GM18511 (cell line): ENCODE data around the gene LEUTX.
"Not testable (repeated sequence)": the region's sequence is repeated elsewhere in the genome, so short reads cannot be mapped to it uniquely, and the experiment has no call there.

Experiments
- ATAC-seq: cut with Tn5 transposase; IDR thresholded peaks from one replicate; pipeline ENCODE4 v1.9.1; 2021; ENCODE audit warnings: mild to moderate bottlenecking, moderate library complexity; ENCODE audit not compliant: unreplicated experiment

LEUTX gene

DNA sequence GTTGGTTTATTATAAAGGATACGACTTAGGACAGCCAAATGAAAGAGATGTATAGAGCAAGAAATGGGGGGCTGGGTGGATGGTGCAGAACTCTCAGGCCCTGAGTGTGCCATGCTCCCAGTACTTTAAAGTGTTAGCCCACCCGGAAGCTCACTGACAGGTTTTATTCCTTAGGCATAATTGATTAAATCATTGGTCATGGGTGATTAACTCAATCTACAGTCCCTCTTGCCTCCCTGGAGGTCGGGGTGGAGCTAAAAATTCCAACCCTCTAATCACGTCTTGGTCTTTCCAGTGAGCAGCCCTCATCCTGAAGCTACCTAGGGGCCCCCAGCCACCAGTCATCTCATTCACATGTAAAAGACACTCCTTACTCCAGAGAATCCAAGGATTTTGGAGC lies 9.9 kb upstream of the LEUTX start:
- no peak for ATAC-seq

GRCh38 chr19:39780894-39781293 lies 2.2 kb downstream of the LEUTX start:
- ATAC-seq, result no peak

GRCh38 chr19:39788244-39788643 lies 9.6 kb downstream of the LEUTX start:
- ATAC-seq, result no peak

DNA sequence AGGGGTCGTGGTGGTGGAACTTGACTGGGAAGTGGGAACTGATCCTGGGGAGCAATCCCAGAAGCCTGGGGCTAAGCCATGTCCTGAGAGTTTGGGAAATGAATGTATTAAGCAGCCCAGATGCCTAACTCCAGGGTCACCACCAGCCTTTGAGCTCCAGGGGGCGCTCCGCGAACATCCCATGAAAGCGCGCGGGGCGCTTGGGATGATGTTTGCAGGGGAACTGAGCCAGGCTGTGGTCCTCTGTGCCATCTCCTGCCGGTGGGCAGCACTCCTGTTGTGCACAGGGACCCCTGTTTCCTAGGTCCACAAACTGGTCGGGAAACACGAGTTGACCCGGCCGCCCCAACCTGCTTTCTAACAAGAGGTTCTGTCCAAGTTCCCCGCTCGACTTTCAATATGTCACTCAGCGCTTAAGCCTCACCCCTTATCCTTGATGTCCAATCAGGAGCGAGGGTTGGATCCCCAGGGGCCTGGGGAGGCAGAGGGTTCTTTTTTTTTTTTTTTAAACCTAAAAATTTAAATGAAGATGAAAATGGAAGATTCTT lies 14.4 kb downstream of the LEUTX start:
- peak; percentile 75 for ATAC-seq

DNA sequence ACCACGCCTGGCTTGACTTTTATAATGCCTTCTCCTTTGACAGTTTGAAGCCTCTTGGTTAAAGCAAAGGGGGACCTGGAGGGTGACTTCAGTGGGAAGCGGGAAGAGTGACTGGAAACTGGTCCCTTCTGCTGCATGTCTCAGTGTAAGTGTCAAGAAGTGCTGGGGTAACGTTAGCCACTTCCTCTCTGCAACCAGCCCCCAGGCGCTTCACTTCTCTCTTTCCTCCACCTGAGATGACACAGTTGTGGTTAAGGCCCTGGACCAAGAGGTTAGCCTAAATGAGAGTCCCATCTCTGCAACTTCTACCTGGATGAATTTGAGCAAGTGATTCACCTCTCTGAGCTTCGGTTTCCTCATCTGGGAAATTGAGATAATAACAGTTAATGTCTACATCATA lies 16.3 kb downstream of the LEUTX start:
- ATAC-seq, result no peak

GRCh38 chr19:39796000-39796498 lies 17.4 kb downstream of the LEUTX start:
- no peak for ATAC-seq

DNA sequence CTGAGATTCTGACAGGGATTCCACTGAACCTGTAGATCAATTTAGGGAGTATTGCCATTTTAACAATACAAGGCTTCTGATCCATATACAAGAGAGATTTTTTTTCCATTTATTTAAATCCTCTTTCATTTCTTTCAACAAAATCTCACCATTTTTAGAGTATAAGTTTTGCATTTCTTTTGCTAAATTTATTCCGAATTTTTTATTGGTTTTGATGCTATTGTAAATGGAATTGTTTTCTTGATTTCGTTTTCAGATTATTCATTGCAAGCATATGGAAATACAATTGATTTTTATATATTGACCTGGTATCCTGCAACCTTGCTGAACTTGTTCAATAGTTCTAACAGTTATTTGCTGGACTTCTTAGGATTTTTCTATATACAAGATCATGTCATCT lies 18.4 kb downstream of the LEUTX start:
- ATAC-seq, result no peak

DNA sequence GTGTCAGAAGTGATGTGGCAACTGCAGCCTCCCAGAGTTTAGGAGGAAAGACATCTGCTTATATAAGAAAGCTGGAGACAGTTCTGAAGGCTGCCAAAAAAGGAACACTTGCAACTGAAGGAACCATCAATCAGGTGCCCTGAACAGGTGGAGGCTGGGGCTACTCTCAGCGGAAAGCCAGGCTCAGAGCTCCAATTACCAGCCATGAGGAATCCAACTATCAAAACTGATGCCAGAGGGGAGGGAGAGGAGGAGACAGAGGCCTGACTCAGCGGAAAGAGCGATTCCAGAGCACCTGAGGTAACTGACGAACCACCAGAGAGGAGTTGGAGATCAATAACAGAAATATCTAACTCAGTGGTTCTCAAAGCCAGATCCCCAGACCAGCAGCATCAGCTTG lies 24.3 kb downstream of the LEUTX start:
- ATAC-seq, result no peak

- no peak for ATAC-seq
Measured at GRCh38 chr19:39805104-39805503, 26.4 kb downstream of the LEUTX start.

DNA sequence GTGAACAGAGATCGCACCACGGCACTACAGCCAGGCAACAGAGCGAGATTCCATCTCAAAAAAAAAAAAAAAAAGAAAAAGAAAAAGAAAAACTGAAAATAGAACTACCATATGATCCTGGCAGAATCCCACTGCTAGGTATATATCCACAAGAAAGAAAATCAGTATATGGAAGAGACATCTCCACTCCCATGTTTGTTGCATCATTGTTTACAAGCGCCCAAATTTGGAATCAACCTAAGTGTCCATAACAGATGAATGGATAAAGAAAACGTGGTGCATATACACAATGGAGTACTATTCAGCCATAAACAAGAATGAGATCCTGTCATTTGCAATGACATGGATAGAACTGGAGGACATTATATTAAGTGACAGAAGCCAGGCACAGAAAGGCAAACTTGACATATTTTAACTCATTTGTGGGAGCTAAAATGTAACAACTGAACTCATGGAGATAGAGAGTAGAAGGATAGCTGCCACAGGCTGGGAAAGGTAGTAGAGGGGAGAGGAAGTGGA lies 29.3 kb downstream of the LEUTX start:
- ATAC-seq, result no peak

DNA sequence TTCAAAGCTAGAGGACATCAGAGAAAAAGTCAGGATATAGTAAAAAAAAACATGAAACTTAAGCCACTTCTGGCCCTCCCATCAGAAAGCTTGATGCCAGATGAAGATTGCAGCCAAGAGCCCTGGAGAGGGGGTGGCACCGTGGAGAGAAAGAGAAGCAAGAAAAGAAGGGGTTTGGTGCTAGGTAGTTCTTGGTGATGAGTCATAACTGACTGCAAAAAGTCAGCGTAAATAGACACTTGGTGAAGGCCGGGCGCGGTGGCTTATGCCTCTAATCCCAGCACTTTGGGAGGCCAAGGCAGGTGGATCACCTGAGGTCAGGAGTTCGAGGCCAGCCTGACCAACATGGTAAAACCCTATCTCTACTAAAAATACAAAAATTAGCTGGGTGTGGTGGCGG lies 30.0 kb downstream of the LEUTX start:
- ATAC-seq, result not testable (repeated sequence)

GRCh38 chr19:39809368-39809767 lies 30.7 kb downstream of the LEUTX start:
- ATAC-seq, result no peak

DNA sequence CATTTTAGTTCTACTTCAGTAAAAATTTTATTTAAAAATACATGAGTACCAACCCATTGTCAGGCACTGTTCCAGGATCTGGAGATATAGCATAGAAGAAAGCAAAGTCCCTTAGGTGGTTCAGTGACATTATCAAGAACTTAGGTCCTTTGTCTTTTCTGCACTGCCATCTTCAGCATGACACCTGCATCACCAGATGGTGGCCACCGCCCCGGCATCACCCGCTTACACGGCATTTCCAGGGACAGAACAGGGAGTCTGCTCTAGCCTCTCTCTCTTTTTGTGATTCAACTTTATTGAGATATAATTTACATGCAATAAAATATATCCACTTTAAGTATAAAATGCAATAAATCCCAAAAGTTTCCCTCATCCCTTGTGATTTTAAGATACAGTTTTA lies 31.8 kb downstream of the LEUTX start:
- ATAC-seq, result no peak

- no peak for ATAC-seq
Measured at GRCh38 chr19:39811064-39811463, 32.4 kb downstream of the LEUTX start.

GRCh38 chr19:39813264-39813993 lies 34.8 kb downstream of the LEUTX start:
- ATAC-seq, result no peak

DNA sequence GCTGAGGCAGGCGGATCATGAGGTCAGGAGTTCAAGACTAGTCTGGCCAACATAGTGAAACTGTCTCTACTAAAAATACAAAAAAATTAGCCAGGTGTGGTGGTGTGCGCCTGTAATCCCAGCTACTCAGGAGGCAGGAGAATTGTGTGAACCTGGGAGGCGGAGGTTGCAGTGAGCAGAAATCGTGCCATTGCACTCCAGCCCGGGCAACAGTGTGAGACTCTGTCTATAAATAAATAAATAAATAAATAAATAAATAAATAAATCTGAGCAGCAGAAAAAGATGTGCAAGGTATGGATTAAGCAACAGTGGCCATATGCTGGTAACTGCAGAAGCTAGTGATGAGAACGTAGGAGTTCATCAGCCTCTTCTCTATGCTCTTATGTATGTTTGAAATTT lies 35.5 kb downstream of the LEUTX start:
- ATAC-seq, result not testable (repeated sequence)

GRCh38 chr19:39814595-39814994 lies 35.9 kb downstream of the LEUTX start:
- ATAC-seq, result no peak

- no peak for ATAC-seq
Measured at GRCh38 chr19:39816287-39817048, 37.8 kb downstream of the LEUTX start.

DNA sequence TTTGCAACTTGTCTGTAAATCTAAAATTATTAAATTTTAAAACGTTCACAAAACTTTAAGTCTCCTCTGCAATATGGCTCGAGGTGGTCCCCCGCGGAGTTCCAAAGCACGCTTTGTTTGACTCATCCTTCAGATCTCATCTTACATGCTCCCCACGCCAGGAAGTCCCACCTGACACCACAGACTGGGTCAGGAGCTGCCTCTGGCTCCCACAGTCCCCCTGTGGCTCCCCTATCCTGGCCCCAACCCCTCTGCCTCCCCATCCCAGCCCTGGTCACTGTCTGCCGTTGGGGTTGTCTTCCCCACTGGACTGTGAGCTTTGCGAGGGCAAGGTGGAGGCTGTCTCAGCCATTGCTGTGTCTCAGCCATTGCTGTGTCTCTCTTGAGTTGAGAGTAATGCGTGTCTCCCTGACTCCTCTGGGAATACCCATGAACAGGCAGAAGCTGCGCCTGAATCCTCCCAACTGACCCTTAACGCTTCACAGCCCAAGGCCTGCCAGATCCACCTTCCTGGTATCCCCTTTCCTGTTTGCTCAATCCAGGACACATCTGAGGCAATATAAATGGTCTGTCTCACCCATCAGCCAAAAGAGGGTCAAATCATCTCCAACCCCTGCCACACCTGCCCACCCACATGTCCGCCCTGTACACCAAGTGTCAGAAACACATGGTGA lies 39.4 kb downstream of the LEUTX start:
- no peak for ATAC-seq

DNA sequence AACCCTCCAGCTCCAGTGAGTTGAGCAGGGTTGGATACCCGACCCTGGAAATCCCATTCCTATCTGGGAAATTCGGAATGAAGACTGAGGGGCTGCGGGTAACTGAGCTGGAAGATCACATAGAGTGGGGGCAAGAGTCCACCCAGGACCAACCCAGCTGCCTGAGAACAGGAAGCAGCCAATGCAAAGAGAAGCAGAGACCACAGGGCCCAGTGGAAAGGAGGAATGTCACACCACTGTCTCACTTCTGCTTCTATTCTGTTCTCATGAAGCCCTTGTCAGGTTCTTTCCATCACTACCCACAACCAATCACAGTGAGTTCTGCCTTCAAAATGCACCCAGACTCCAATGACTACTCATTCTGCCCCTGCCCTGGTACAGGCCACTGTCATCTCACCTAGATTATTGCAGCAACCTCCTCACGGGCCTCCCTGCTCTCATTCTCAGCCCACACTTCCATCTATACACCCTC lies 40.0 kb downstream of the LEUTX start:
- ATAC-seq, result peak; percentile 90

- no peak for ATAC-seq
Measured at GRCh38 chr19:39819786-39820185, 41.1 kb downstream of the LEUTX start.
